Measurements from ENCODE around the gene PPIP5K1.
"Not testable (repeated sequence)": the region's sequence is repeated elsewhere in the genome, so short reads cannot be mapped to it uniquely, and the experiment has no call there.

Gene PPIP5K1

GRCh38 chr15:43545426-43545825 is 44.6 kb downstream of the PPIP5K1 start:
- DNase-seq (ENCODE audit: low read depth): no peak

GRCh38 chr15:43544266-43544665 is 45.7 kb downstream of the PPIP5K1 start:
- DNase-seq (ENCODE audit: low read depth): no peak

DNA sequence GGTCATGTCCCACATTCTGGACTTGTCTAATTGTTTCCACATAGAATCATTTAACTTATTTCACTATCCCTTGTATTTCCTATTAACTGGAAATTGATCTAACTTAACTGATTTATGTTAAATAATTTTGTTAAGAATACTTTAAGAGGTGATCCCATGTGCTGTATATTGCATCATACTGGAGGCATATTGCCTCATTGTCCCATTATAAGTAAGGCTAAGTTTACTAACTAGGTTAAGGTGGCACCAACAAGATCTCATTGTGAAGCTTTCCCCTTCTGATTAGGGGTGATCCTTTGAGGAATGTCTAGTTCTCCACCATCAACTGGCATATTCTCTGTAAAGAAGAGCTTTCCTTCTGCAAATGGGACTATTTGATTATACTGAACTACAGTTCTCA is 48.2 kb downstream of the PPIP5K1 start:
- DNase-seq (ENCODE audit: low read depth): no peak

DNA sequence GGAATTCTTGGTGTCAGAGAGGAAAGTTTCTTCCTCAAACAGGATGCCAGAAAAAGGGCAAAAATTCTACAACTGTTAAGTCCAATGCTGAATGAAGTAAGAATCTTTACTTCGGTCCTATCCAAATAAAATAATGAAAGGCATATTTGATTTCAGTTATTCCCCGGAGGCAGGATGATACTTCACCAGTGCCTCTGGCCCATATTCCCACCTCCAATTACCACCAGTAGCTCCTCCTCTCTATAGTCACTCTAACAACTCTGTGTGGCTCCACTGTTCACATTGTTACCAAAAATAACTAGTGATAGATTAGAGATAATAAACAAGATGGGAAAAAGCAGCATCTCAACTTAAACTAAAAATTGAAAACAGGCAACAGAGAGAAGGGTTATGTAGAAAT is 51.9 kb downstream of the PPIP5K1 start:
- no peak for DNase-seq (ENCODE audit: low read depth)

- no peak for DNase-seq (ENCODE audit: low read depth)
These were observed 55.1 kb downstream of the PPIP5K1 start for GRCh38 chr15:43534897-43535296.

- not testable (repeated sequence) for DNase-seq (ENCODE audit: low read depth)
These were observed 57.2 kb downstream of the PPIP5K1 start for GRCh38 chr15:43532826-43533225.

DNA sequence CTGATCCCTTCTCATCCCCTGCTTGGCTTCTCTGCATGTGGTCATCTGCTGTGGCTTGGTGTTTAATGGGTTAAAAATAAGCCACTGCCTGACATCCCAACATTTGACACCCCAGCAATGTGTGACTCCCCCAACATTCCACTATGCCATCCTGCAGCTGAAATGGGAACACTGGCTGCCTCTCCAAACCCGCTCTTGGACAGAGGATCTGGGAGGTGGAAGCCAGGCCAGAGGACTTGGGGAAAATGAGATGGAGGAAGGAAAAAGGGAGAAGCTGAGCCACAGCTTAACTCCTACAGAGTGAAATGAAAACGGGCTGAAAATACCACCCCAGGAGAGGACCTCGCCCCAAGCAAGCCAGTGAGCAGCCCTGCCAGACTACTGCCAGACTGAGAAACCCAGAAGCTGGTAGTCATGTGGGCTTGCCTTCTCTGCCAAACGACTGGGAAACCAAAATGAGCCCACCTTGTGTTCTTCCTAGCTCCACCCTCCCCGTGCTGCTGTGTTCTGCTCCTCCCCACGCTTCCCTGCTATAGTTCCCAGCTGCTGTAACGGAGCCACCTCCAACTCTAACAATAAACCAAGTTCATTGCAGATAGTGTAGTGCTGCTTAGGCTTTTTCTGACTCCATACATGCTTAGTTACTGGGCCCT is 58.9 kb downstream of the PPIP5K1 start:
- no peak for DNase-seq (ENCODE audit: low read depth)

GRCh38 chr15:43529587-43530345 is 60.2 kb downstream of the PPIP5K1 start:
- DNase-seq (ENCODE audit: low read depth): no peak

DNA sequence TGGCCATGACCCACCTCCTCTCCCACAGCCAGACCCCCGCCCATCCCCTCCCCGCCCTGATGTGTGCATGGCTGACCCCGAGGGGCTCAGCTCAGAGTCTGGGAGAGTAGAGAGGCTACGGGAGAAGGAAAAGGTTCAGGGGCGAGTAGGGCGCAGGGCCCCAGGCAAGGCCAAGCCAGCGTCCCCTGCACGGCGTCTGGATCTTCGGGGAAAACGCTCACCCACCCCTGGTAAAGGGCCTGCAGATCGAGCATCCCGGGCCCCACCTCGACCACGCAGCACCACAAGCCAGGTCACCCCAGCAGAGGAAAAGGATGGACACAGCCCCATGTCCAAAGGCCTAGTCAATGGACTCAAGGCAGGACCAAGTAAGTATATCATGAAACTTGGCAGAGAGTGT is 60.9 kb downstream of the PPIP5K1 start:
- no peak for DNase-seq (ENCODE audit: low read depth)

DNA sequence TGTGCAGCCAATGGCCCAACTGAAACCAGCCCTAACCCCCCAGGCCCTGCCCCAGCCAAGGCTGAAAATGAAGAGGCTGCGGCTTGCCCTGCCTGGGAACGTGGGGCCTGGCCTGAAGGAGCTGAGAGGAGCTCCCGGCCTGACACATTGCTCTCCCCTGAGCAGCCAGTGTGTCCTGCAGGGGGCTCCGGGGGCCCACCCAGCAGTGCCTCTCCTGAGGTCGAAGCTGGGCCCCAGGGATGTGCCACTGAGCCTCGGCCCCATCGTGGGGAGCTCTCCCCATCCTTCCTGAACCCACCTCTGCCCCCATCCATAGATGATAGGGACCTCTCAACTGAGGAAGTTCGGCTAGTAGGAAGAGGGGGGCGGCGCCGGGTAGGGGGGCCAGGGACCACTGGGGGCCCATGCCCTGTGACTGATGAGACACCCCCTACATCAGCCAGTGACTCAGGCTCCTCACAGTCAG is 61.4 kb downstream of the PPIP5K1 start:
- DNase-seq (ENCODE audit: low read depth): no peak

- no peak for DNase-seq (ENCODE audit: low read depth)
These were observed 62.0 kb downstream of the PPIP5K1 start for GRCh38 chr15:43527802-43528541.

DNA sequence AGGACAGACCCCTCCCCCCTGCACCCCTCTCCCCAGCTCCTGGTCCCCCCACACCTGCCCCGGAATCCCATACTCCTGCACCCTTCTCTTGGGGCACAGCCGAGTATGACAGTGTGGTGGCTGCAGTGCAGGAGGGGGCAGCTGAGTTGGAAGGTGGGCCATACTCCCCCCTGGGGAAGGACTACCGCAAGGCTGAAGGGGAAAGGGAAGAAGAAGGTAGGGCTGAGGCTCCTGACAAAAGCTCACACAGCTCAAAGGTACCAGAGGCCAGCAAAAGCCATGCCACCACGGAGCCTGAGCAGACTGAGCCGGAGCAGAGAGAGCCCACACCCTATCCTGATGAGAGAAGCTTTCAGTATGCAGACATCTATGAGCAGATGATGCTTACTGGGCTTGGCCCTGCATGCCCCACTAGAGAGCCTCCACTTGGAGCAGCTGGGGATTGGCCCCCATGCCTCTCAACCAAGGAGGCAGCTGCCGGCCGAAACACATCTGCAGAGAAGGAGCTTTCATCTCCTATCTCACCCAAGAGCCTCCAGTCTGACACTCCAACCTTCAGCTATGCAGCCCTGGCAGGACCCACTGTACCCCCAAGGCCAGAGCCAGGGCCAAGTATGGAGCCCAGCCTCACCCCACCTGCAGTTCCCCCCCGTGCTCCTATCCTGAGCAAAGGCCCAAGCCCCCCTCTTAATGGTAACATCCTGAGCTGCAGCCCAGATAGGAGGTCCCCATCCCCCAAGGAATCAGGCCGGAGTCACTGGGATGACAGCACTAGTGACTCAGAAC is 62.8 kb downstream of the PPIP5K1 start:
- DNase-seq (ENCODE audit: low read depth): no peak

- DNase-seq (ENCODE audit: low read depth): no peak
These were observed 63.6 kb downstream of the PPIP5K1 start for GRCh38 chr15:43526261-43526930.

DNA sequence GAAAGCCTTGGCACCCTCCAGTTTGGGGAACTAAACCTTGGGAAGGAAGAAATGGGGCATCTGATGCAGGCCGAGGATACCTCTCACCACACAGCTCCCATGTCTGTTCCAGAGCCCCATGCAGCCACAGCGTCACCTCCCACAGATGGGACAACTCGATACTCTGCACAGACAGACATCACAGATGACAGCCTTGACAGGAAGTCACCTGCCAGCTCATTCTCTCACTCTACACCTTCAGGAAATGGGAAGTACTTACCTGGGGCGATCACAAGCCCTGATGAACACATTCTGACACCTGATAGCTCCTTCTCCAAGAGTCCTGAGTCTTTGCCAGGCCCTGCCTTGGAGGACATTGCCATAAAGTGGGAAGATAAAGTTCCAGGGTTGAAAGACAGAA is 64.9 kb downstream of the PPIP5K1 start:
- DNase-seq (ENCODE audit: low read depth): no peak

DNA sequence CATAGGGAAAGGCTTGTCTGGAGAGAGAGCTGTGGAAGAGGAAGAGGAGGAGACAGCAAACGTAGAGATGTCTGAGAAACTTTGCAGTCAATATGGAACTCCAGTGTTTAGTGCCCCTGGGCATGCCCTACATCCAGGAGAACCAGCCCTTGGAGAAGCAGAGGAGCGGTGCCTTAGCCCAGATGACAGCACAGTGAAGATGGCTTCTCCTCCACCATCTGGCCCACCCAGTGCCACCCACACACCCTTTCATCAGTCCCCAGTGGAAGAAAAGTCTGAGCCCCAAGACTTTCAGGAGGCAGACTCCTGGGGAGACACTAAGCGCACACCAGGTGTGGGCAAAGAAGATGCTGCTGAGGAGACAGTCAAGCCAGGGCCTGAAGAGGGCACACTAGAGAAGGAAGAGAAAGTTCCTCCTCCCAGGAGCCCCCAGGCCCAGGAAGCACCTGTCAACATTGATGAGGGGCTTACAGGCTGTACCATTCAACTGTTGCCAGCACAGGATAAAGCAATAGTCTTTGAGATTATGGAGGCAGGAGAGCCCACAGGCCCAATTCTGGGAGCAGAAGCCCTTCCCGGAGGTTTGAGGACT is 65.7 kb downstream of the PPIP5K1 start:
- DNase-seq (ENCODE audit: low read depth): no peak

DNA sequence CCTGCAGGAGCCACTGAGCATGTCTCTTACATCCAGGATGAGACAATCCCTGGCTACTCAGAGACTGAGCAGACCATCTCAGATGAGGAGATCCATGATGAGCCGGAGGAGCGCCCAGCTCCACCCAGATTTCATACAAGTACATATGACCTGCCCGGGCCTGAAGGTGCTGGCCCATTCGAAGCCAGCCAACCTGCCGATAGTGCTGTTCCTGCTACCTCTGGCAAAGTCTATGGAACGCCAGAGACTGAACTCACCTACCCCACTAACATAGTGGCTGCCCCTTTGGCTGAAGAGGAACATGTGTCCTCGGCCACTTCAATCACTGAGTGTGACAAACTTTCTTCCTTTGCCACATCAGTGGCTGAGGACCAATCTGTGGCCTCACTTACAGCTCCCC is 66.4 kb downstream of the PPIP5K1 start:
- no peak for DNase-seq (ENCODE audit: low read depth)

GRCh38 chr15:43522247-43522646 is 67.8 kb downstream of the PPIP5K1 start:
- DNase-seq (ENCODE audit: low read depth): no peak

- DNase-seq (ENCODE audit: low read depth): no peak
These were observed 68.6 kb downstream of the PPIP5K1 start for GRCh38 chr15:43521419-43521818.

DNA sequence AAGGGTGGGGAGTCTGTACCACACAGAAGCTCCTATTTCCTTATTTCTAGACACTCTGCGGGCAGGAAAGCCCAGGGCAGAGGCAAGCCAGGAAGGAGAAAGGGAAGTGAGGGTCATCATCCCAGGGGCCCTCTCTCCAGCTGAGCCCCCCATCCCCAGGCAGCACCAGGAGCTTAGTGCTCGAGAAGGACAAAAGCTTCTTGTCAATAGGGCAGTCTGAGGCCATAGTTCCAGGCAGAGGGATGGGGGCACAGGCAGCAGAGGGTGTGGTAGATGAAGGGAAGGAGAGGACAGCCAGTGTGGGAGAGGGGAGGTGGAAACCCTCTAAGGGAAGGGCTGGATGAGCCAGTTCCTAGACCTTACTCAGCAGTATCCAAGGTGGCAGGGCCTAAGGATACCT is 69.9 kb downstream of the PPIP5K1 start:
- no peak for DNase-seq (ENCODE audit: low read depth)

GRCh38 chr15:43519196-43519595 is 70.8 kb downstream of the PPIP5K1 start:
- no peak for DNase-seq (ENCODE audit: low read depth)

DNA sequence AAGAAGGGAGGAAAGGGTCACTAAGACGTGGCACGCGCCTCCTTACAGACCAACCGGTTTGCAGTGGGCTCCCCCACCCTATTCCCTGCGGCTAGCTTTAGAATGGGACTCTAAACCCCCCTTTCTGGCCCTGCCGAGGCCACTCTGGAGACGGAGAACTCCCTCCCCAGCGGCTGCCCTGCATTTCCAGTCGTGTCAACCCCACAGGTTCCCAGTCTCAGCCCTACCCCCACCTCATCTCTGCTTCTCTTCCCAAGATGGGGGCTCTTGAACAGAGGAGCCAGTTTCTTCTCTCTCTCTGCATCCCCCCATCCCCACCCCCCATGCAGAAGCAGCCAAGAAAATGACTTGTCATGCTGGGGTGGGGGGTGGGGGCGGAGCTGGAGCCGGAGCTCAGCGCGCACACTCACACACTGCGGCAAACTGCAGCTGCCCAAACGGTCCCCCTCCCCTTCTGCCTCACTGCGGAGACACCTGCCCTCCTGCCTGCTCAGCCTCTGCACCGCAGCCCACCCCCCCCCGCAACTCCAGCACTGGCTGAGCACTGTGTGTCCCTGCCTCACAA is 71.7 kb downstream of the PPIP5K1 start:
- DNase-seq (ENCODE audit: low read depth): no peak

Data from stimulated activated CD8-positive, alpha-beta memory T cell treated with anti-CD3 and anti-CD28 coated beads, Interleukin-12 subunit alpha, Interleukin-12 subunit beta, amount 100 ng/mL, for 4 hours (primary cell).